H9 (cell line): ENCODE measurements around the gene KLHL3. TPM values are rescaled to one million over a fixed set of nuclear protein-coding genes. Genes with fewer than 3 reads are reported as not detected.

Source experiments
- DNase-seq: peaks from one replicate; pipeline ENCODE4 v3.0.0-alpha.2; 2017
- H2AFZ ChIP-seq: one replicate; pipeline ENCODE4 v1.6.1; 2013; ENCODE audit warnings: mild to moderate bottlenecking, low read length, control low read depth, moderate library complexity
- H2AK5ac ChIP-seq: 2 replicates; pipeline ENCODE4 v1.6.1; 2013; ENCODE audit warnings: low read length, control low read depth, mixed read lengths; ENCODE audit not compliant: insufficient read length
- H2BK120ac ChIP-seq: one replicate; pipeline ENCODE4 v1.6.1; 2013; ENCODE audit warnings: low read depth, mild to moderate bottlenecking, low read length, control low read depth, inconsistent platforms; ENCODE audit not compliant: poor library complexity, severe bottlenecking
- H2BK12ac ChIP-seq: 2 replicates; pipeline ENCODE4 v1.6.1; 2013; ENCODE audit warnings: low read length, control low read depth, mixed read lengths, low read depth; ENCODE audit not compliant: insufficient read length
- H2BK15ac ChIP-seq: 2 replicates; pipeline ENCODE4 v1.6.1; 2013; ENCODE audit warnings: low read depth, low read length, control low read depth
- H2BK20ac ChIP-seq: one replicate; pipeline ENCODE4 v1.6.1; 2013; ENCODE audit warnings: low read depth, mild to moderate bottlenecking, low read length, control low read depth, inconsistent platforms; ENCODE audit not compliant: poor library complexity, severe bottlenecking
- H2BK5ac ChIP-seq: 2 replicates; pipeline ENCODE4 v1.6.1; 2013; ENCODE audit warnings: low read length, control low read depth, mixed read lengths; ENCODE audit not compliant: insufficient read length
- H3K14ac ChIP-seq: 2 replicates; pipeline ENCODE4 v1.6.1; 2013; ENCODE audit warnings: low read length, control low read depth; ENCODE audit not compliant: insufficient read depth
- H3K18ac ChIP-seq: 2 replicates; pipeline ENCODE4 v1.6.1; 2013; ENCODE audit warnings: low read depth, mild to moderate bottlenecking, mixed read lengths, low read length, control low read depth; ENCODE audit not compliant: insufficient read length
- H3K23ac ChIP-seq: 2 replicates; pipeline ENCODE4 v1.6.1; 2013; ENCODE audit warnings: low read length, control low read depth, mixed read lengths, low read depth; ENCODE audit not compliant: insufficient read length
- H3K23me2 ChIP-seq: 2 replicates; pipeline ENCODE4 v1.6.1; 2013; ENCODE audit warnings: low read depth, mild to moderate bottlenecking, mixed read lengths, low read length, control low read depth; ENCODE audit not compliant: insufficient read length, poor library complexity, severe bottlenecking
- H3K27ac ChIP-seq: 2 replicates; pipeline ENCODE4 v1.5.1; 2013; ENCODE audit warnings: low read length, control low read depth, mixed read lengths, low read depth; ENCODE audit not compliant: insufficient read length
- H3K27me3 ChIP-seq: 2 replicates; pipeline ENCODE4 v1.6.1; 2013; ENCODE audit warnings: low read length, control low read depth, inconsistent platforms; ENCODE audit not compliant: insufficient read depth
- H3K4ac ChIP-seq: 2 replicates; pipeline ENCODE4 v1.6.1; 2013; ENCODE audit warnings: low read depth, mild to moderate bottlenecking, control low read depth, inconsistent platforms, low read length, moderate library complexity
- H3K4me1 ChIP-seq: 2 replicates; pipeline ENCODE4 v1.6.1; 2013; ENCODE audit warnings: low read length, control low read depth, inconsistent platforms; ENCODE audit not compliant: insufficient read depth
- H3K4me2 ChIP-seq: 2 replicates; pipeline ENCODE4 v1.6.1; 2013; ENCODE audit warnings: low read length, control low read depth, mixed read lengths; ENCODE audit not compliant: insufficient read length, insufficient read depth
- H3K56ac ChIP-seq: 2 replicates; pipeline ENCODE4 v1.6.1; 2013; ENCODE audit warnings: low read depth, mild to moderate bottlenecking, mixed read lengths, low read length, control low read depth; ENCODE audit not compliant: insufficient read length
- H3K79me1 ChIP-seq: 2 replicates; pipeline ENCODE4 v1.6.1; 2013; ENCODE audit warnings: low read depth, mild to moderate bottlenecking, moderate library complexity, low read length, control low read depth, inconsistent platforms; ENCODE audit not compliant: insufficient read depth, poor library complexity, severe bottlenecking
- H3K79me2 ChIP-seq: 2 replicates; pipeline ENCODE4 v1.6.1; 2013; ENCODE audit warnings: low read length, control low read depth, inconsistent platforms; ENCODE audit not compliant: insufficient read depth
- H3K9ac ChIP-seq: 2 replicates; pipeline ENCODE4 v1.6.1; 2013; ENCODE audit warnings: low read length, control low read depth, mixed read lengths; ENCODE audit not compliant: insufficient read length; ENCODE audit errors: extremely low read depth
- H3K9me3 ChIP-seq: one replicate; pipeline ENCODE4 v1.6.1; 2013; ENCODE audit warnings: low read depth, low read length, inconsistent platforms; ENCODE audit not compliant: control insufficient read depth
- H3T11ph ChIP-seq: one replicate; pipeline ENCODE4 v1.6.1; 2013; ENCODE audit warnings: mild to moderate bottlenecking, low read length, control low read depth, inconsistent platforms
- H4K20me1 ChIP-seq: one replicate; pipeline ENCODE4 v1.6.1; 2013; ENCODE audit not compliant: control insufficient read depth, insufficient read length, insufficient read depth
- H4K5ac ChIP-seq: 2 replicates; pipeline ENCODE4 v1.6.1; 2013; ENCODE audit warnings: low read depth, mild to moderate bottlenecking, mixed read lengths, low read length, control low read depth; ENCODE audit not compliant: insufficient read length
- H4K8ac ChIP-seq: replicated peaks from 2 replicates; pipeline ENCODE4 v1.6.1; 2013; ENCODE audit warnings: low read length, control low read depth, mixed read lengths, low read depth; ENCODE audit not compliant: insufficient read length
- H4K91ac ChIP-seq: 2 replicates; pipeline ENCODE4 v1.6.1; 2013; ENCODE audit warnings: low read depth, mild to moderate bottlenecking, moderate library complexity, mixed read lengths, low read length, control low read depth; ENCODE audit not compliant: insufficient read length
- H3K27ac Mint-ChIP-seq, 3 experiments: 2 replicates in 2 of 3; 3 replicates in 1 of 3; pipeline ENCODE4 v1.8.0; 2020 to 2021; ENCODE audit warnings: mixed read lengths in 3 of 3, mild to moderate bottlenecking in 1 of 3, moderate library complexity in 1 of 3
- H3K27me3 Mint-ChIP-seq: 2 replicates; pipeline ENCODE4 v1.8.0; 2021; ENCODE audit warnings: low read depth, mild to moderate bottlenecking, moderate library complexity, mixed read lengths
- H3K36me3 Mint-ChIP-seq, 3 experiments: 2 replicates in 2 of 3; 3 replicates in 1 of 3; pipeline ENCODE4 v1.8.0; 2020 to 2021; ENCODE audit warnings: low read depth in 3 of 3, mixed read lengths in 3 of 3; ENCODE audit not compliant: insufficient read depth in 1 of 3
- H3K4me1 Mint-ChIP-seq, 2 experiments: 2 replicates each; pipeline ENCODE4 v1.8.0; 2020; ENCODE audit warnings: mixed read lengths in 2 of 2
- H3K4me3 Mint-ChIP-seq, 2 experiments: 2 replicates in 1 of 2; 3 replicates in 1 of 2; pipeline ENCODE4 v1.8.0; 2020 to 2021; ENCODE audit warnings: mild to moderate bottlenecking in 2 of 2, mixed read lengths in 2 of 2, moderate library complexity in 1 of 2
- H3K9me3 Mint-ChIP-seq, 2 experiments: 2 replicates in 1 of 2; 3 replicates in 1 of 2; pipeline ENCODE4 v1.8.0; 2020; ENCODE audit warnings: mild to moderate bottlenecking in 2 of 2, mixed read lengths in 2 of 2, moderate library complexity in 1 of 2
- WGBS: extraction: QIAGEN DNeasy Blood & Tissue Kit; methylation state at CpG from one replicate; pipeline ENCODE4 v1.1.7; 2013; ENCODE audit warnings: missing lambda C conversion rate, low lambda C conversion rate, mixed read lengths; ENCODE audit not compliant: insufficient read length; ENCODE audit errors: extremely low coverage; 5-methylcytosine and 5-hydroxymethylcytosine counted together
- total RNA-seq: library from RNA; stranded (reverse); gene quantifications from 2 replicates; pipeline ENCODE4 v1.2.1, GENCODE V29; 2021
- TF ChIP-seq, protein P1 (sequence below): fragments of 200-600 bp; sonication (generic); conservative IDR thresholded peaks from 3 replicates; pipeline ENCODE4 v1.8.0; 2021; ENCODE audit warnings: antibody characterized with exemption, mild to moderate bottlenecking

KLHL3 gene
- total RNA-seq, 1 experiment from 2014 or later: 12.8 TPM

DNA sequence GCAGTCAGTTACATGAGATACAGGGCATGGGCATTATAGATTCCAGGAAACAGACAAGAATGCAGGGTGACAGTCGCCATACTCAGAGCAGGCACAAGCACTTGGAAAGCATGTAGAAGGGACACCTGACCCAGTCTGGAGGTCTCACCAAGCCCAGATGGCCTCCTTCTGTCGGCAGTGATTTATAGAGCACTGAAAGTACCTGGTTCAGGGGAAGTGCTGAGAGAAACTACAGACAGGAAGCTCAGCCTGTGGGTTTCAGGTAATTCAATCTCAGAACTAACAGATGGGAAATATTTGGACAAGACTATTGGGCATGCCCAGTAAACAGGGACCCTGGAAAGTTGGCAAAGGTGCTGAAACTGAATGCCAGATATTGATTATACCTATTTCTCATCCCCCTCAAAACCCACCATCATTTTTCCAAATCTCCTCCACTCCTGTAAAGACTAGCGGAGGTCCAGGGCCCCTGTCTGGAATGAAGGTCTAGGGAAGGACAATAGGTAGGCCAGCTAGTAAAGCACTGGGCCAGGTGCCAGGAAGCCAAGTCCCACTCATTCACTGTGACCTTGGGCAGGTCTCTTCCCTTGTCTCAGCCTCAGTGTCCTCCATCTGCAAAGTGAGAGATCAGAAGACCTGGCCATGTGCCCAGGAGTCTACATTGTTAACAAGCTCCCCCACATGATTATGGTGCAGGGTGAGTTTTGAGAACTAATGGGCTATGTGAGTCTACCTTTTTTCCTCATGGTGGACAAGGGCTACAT lies 26.9 kb downstream of the KLHL3 start:
- H2BK12ac ChIP-seq: no peak overlapping the region
- TF ChIP-seq, protein P1, sequence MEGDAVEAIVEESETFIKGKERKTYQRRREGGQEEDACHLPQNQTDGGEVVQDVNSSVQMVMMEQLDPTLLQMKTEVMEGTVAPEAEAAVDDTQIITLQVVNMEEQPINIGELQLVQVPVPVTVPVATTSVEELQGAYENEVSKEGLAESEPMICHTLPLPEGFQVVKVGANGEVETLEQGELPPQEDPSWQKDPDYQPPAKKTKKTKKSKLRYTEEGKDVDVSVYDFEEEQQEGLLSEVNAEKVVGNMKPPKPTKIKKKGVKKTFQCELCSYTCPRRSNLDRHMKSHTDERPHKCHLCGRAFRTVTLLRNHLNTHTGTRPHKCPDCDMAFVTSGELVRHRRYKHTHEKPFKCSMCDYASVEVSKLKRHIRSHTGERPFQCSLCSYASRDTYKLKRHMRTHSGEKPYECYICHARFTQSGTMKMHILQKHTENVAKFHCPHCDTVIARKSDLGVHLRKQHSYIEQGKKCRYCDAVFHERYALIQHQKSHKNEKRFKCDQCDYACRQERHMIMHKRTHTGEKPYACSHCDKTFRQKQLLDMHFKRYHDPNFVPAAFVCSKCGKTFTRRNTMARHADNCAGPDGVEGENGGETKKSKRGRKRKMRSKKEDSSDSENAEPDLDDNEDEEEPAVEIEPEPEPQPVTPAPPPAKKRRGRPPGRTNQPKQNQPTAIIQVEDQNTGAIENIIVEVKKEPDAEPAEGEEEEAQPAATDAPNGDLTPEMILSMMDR: no peak
- H3K23me2 ChIP-seq: no peaks in the 10 kb centered on the region
- H4K91ac ChIP-seq: no peak overlapping the region
- H3T11ph ChIP-seq: no peak overlapping the region
- WGBS: no CpG with 5 or more reads among the region's 3 CpGs
- Mint-ChIP-seq H3K4me1 (no peaks in the 10 kb centered on the region), H3K36me3 (peaks cover 16 to 38% (median 31%) of the 10 kb centered on the region in 3 experiments), H3K27ac (no peak overlapping the region; a peak in 1 of 7 replicates), H3K9me3 (peaks cover 8 to 11% of the 10 kb centered on the region in 2 experiments), H3K27me3 (no peaks in the 10 kb centered on the region), H3K4me3 (no peak overlapping the region)
- no peak for DNase-seq
- no peak overlapping the region for H4K8ac ChIP-seq
- no peak overlapping the region for H3K9ac ChIP-seq
- H3K27me3 ChIP-seq: no peaks in the 10 kb centered on the region
- no peaks in the 10 kb centered on the region for H3K79me2 ChIP-seq
- no peak overlapping the region for H3K14ac ChIP-seq
- no peak overlapping the region for H3K4ac ChIP-seq
- no peaks in the 10 kb centered on the region for H3K79me1 ChIP-seq
- no peaks in the 10 kb centered on the region for H4K20me1 ChIP-seq
- H4K5ac ChIP-seq: no peak overlapping the region
- no peaks in the 10 kb centered on the region for H3K9me3 ChIP-seq
- H2AFZ ChIP-seq: no peak overlapping the region
- H3K56ac ChIP-seq: no peak overlapping the region
- no peak overlapping the region for H2BK5ac ChIP-seq
- no peak overlapping the region for H3K4me2 ChIP-seq
- no peak overlapping the region for H2BK15ac ChIP-seq
- no peak overlapping the region for H3K27ac ChIP-seq
- H2AK5ac ChIP-seq: no peak overlapping the region
- H3K23ac ChIP-seq: no peak overlapping the region
- no peaks in the 10 kb centered on the region for H3K4me1 ChIP-seq
- H2BK120ac ChIP-seq: no peak overlapping the region
- H3K18ac ChIP-seq: no peak overlapping the region
- H2BK20ac ChIP-seq: no peak overlapping the region
